ENCODE data around the gene DTNA.
"Not testable (repeated sequence)": the region's sequence is repeated elsewhere in the genome, so short reads cannot be mapped to it uniquely, and the experiment has no call there.

The DTNA gene

DNA sequence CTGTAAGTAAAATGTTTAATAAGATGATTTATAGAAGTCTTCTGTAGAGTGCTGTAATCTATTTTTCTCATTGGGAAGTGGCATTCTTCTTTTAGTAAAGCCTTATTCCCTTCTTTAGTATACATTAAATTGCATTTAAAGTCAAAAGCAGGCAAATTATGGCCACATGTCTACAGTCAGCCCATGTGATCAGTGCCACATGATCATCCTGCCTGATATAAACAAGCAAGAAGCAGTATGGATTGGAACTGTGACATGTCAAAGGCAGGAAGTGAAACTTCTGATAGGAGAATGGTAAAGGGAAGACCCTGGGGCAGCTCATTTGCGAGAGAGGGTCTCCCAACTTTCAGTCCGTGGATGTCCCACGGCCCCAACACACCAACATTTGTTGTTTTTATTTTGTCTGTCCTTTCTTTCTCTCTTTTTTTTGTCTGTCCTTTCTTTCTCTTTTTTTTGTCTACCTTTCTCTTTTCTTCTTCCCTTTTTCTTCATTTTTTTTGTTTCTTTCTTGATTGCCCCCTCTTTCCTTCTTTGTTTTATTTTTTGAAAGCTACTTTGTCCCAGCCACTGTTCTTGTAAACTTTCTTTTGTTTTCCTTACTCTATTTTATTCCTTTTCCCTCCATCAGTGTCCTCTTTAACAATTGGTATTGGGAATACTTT is 154.9 kb downstream of the DTNA start:
- no peak for DNase-seq

DNA sequence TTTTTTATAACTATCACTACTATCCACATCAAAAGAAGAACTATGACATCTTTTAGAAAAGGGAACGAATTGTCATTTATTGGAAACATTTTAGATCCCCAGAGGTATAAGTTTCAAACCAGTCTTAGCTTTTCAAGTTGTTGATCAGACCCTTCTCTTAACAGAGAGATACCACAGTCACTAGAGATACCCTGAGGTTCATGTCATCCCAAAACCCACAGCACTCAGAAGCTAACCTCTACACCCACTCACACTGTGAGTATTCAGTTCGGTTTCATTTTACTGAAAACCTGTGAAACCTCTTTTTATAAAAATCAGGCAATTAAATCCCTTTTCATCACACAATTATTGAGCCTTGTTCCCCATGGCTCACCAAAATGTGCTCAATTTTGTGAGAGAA is 156.2 kb downstream of the DTNA start:
- no peak for DNase-seq

DNA sequence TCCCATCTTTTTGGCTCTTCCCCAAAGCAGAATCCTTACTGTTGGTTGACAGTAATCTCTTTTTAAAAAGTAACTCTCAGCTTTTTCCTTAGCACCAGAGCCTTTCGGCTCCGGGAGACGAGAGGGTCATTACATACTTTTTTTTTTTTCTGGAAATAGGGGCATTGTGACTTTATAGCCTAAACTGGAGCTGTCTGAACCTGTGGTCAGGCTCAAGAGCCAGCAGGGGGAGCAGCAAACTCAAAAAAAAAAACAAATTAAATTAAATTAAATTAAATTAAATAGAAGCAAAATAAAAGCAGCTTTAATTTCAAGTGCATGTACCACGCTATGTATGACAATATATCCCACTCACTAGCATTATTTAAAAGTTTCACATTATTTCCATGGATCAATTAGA is 156.6 kb downstream of the DTNA start:
- no peak for DNase-seq

DNA sequence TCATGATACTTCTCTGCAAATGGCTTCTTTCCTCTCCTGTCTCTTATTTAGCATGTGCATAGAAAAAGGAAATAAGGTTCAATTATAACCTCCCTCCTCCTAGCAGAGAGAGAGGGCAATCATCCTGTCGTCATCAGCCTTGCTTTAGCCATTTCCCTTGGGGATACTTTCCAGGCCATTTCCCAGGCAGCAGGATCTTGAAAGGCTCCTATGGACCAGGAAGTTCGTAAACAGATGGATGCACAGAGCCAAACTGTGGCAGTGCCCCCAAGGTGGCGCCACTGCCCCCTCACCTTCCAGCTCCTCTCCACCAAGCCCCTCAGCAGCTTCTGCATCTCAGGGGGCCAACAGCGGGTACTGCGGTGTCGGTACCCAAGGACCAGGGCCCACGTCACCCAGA is 157.4 kb downstream of the DTNA start:
- no peak for DNase-seq

DNA sequence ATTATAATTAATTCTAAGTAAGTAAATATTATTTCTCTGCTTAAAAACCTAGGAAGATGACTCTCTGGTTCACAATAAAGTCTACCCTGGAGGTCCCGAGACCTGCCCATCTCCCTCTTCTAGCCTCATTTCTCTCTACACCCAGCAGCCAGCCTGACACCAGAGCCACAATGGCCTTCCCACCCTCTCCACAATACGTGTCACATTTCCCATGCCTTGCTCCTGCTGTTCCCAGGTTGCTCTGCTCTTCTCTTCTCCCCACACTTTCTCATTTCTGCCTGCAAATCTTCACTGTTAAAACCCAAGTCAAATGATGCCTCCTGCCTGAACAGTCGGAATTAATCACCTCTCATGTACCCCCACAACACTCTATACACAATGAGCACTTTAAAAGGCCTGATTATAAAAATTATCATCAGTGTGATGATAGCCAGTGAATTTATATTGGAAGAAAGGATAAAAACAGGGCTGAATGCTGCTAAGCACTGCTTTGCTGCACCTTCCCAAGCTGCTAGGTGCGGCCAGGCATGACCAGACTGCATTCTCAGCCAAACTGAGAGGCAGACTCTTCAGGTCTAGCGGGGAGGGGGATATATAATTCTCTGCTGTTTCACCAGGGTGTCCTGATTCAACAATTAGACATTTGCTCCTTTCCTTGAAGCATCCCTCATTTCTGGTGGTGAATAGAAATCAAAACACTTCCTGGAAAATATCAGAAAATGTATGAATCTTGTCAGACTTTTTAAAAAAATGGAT is 160.6 kb downstream of the DTNA start:
- no peak for DNase-seq

DNA sequence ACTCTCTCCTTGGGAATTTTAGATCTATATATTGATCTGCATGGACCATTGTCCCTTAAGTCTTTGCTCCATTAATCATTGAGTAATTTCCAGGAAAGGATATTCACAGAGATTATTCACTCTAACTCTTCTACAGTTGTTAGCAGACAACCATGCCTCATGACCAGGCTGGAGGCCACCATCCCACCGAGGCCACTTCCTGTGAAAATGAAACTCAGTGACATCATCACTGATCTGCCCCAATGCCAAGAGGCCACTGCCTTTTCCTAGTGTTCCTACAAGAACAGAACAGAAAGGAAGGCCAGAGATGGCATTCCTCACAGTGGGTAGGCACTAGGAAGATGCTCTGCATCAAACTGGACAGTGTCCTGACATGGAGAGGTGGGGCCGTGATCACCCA is 161.3 kb downstream of the DTNA start:
- DNase-seq, result no peak

DNA sequence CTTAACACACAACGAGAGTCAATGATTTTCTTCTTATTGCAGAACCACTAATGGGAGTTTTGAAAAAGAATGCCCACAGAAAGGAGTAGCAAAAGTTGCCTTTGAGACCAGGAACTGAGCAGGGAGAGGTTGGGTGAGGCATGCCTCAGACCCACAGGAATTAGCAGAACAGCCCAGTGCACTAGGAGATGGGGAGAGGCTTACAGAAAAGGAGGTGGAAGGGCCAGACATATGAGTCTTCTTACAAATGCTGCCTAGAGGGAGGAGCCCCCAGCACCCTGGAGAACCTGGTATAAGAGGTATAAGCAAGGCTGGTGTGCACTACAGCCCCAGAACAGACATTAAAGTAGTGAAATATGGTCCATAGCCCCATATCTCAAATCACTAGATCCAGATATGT is 162.0 kb downstream of the DTNA start:
- DNase-seq, result no peak

DNA sequence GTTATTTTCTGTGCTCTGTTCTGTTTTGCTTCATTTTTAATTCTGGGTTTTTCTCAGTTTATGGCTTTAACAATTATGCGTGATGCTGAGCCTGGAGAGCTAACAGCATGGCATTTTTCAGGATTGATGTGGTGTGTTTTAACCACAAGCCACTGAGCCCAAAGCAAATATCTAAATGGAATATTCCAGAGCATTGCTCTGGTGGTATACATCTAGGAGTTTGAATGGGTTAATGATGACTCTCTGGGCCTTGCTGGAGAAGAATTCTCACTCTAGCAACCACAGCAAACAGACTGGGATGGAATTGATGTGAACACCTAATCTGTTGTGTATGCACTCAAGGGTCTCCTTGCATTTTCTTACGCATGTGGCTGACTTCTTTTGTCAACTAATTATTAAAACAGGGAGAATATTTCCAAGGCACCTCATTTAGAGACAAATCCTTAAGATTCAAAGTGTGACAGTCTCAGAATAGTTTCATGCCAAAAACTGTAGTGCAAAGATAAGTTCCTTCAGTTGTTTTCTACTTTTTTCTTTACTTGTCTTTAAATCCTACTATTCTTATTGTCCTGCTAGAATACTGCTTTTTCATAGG is 164.0 kb downstream of the DTNA start:
- DNase-seq, result no peak

DNA sequence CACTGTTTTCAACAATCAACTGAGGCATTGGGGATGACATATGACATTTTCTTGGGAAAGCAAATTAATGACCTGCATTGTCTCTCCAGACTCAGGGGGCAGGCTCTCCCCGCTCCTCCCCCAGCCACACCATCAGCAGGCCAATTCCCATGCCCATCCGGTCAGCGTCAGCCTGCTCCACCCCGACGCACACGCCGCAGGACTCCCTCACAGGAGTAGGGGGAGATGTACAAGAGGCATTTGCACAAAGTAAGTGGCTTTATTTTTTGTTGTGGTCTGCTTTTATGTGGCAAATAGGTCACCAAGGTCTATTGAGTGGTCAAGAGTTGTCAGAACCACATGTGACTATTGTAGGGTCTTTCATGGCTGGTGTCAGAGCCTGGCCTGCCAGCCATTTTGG is 165.1 kb downstream of the DTNA start:
- DNase-seq, result no peak

DNA sequence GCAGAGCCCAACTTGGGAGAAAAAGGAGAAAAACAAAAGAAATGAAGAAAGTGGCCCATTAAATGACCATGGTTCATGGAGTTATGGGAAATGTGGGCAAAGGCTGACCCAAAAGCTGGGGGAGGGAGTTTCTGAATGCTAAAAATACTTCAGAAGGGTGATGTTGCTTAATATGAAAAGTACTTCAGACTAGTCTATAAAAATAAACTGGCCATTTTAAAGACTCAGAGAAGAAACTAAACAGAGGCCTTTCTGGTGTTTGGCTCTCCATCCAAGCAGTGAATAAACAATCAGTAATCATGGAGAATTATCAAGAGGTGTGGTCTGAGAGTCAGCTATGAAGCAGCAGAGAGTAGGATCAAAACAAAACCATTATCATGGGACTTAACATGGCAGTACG is 170.3 kb downstream of the DTNA start:
- no peak for DNase-seq

DNA sequence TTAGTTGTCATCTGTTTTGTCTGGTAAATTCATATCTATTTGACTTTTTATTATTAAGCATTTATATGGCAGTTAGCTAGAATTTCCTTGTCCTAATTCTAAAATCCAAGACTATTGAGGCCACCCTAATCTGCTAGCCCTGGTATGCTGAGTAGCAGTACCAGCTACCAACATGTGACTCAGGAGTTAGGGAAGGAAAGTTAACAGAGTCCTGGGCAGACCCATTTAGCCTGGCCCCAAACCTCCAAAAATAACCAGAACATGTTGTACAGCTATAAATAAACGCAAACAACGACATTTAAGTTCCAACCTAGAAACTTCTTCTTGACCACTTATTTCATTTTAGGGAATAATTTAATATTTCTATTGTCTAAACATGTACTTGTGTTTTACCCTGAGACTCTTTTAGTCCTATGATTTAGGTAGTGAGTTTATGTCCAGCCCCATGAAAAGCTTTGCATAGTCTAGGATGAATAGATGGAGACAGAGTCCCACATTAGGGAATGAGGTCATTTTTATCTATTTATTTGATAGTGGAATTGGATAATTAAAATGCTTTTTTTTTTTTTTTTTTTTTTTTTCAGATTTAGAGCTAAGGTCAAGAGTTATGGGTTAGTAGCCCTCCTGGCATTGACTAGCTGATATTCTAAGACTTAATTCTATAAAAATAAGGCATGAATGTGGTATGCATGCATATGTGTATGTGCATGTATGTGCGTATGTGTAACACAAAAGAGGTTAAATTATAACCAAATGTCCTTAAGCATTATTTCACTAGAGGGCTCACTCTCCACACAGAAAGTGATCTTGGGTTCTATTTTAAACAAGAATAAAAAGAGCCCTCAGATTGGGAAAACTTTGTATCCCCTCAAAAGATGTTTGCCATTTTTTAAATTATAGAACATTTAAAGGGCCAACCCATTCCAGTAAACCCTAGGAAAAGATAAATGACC is 171.1 kb downstream of the DTNA start:
- no peak for DNase-seq

DNA sequence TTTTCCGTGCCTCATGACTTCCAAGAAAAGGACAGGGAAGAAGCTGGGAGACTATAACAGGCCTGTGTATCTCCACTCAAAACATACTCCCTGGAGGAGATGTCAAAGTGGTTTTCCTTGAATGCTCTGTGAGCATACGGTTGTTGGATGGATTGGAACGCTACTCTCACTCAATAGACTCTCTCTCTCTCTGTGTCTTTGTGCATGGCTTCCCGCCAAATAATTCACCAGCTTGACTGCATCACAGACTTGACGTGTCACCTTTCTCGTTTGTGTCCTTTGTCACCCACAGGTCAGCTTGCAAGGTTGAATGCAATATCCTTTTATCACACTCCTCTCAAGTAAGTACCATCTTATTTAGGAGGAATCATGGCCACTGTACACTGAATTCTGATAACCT is 174.3 kb downstream of the DTNA start:
- DNase-seq, result no peak

DNA sequence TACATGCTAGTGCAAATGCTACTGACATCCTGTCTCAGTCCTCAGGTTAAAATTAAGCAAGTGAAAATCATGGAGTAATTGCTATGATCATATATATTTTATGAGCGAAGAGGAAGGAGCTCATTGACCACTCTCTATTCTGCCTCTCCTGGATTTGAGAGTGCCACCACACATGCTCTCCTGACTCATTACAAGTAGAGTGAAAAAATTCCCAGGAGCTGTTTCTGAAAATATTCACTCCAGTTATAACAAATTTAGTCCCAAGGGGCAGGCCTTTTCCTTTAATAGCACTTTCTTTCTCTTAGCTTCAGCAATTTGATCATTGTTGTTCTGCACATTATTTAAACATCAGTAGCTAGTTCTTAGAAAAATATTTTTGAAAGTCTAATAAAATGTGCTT is 176.1 kb downstream of the DTNA start:
- no peak for DNase-seq

DNA sequence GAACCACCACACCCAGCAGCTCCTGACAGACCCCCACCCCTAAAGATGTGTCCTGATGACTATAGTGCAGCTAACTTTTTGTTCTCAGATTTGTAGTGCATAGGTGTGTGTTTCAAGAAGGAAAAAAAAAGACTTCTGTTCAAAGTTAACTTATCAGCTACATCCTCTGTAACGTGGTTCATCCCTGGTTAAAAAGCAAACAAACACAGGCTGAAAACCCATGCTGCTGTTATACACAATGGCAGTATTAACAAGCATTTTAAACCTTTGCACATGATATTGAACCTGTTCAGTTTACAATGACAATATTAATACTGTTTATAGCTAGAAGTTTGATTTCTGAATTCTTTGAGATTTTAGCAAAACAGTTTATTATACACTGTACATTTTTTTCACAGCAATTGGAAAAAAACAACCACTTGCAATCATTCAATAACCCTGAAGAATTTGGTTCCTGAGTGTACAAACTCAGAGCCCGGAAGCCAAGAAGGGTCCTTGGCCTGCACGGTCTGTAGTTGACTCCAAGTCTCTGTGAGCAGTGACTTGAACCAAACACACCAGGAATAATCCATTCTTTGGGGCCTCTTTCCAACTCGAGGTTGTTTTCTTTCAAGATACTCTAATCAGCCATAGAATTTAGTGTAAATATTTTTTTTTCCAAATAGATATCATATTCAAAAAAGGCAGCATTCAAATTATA is 177.9 kb downstream of the DTNA start:
- no peak for DNase-seq

DNA sequence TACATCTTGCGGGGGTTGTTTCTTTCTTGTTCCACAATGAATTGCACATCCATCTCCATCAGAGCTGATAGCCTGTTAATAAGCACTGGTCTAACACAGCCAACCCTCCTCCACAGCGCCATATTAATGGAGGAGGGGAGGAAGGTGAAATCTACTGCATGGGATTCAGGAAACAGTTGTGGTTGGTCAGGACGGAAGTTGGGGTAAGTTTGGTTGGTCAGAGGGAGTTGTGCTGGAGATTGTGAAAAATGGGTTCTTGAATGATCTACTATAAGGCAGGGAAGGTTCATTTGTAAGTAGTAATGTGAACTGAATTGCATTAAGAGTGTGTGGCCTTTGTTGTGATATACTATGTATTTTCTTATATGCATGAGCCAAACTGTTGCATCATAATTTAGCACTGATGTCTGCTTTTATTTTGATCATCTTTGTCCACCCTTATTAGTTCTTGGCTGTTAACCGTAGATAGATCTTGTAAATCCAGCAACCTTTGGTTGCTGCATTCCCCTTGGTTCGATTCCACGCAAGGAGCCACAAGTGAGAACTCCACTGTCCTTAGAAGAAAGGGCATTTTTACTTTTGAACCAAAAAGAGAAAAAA is 180.5 kb downstream of the DTNA start:
- no peak for DNase-seq

DNA sequence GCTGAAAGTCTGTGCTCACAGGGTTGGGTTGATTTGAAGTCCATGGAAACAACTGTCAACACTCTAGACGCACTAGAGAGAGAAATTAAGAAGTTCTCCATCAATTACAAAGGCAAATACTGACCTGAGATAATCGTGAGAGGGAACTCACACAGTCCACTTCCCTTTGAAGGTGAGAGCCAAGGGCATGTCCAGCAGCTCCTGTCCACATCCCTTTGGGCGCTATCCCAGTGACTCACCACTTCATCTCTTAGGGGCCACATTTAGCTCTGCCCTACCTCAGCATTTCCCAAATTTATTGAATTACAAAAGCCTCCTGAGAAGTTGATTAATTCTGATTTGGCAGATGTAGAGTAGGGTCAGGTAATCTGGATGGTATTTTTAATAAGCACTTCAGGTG is 182.3 kb downstream of the DTNA start:
- no peak for DNase-seq

DNA sequence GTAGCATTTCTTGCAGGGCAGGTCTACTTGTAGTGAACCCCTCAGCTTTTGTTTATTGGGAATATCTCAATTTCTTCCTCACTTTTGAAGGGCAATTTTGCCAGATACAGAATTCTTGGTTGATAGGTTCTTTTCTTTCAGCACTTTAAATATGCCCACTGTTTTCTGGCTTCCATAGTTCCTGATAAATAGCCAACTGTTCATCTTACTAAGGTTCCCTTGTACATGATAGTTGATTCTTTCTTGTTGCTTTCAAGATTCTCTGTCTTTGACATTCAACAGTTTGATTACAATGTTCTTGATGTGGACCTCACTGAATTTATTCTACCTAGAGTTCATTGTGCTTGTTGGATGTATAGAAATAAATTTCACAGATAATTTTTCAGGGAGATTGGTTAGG is 183.1 kb downstream of the DTNA start:
- DNase-seq, result no peak

DNA sequence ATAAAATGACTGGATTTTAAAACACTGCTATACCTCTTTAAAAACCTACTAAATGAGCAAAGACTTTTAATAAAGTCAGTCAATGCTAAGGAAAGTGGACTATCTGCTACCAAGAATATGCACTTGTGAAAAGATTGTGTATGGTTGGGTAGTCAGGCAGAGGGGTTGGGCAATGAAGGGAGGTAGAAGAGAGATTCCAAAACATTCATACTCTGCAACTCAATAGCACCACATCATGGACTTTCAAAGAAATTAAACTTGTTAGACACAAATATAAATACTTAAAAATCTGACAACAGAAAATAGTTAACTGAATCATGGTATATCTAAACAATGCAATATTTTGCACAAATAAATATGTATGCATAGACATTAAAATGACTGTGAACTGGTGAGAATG is 191.2 kb downstream of the DTNA start:
- DNase-seq, result no peak

DNA sequence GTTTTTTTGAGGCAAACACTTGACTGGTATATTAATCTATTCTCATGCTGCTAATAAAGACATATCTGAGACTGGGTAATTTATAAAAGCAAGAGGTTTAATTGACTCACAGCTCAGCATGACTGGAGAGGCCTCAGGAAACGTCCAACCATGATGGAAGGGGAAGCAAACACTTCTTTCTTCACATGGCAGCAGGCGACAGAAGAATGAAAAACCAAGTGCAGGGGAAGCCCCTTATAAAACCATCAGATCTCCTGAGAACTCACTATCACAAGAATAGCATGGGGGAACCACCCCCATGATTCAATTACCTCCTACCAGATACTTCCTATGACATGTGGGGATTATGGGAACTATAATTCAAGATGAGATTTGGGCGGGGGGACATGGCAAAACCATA is 194.9 kb downstream of the DTNA start:
- no peak for DNase-seq

DNA sequence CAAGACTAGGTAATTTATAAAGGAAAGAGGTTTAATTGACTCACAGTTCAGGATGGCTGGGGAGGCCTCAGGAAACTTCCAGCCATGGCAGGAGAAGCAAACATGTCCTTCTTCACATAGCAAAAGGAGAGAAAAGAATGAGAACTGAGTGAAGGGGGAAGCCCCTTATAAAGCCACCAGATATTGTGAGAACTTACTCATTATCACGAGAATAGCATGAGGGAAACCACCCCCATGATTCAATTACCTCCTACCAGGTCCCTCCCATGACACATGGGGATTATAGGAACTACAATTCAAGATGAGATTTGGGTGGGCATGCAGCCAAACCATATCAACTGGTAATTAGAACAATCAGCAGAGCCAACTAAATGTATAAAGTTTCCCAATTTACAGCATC is 196.9 kb downstream of the DTNA start:
- DNase-seq, result not testable (repeated sequence)

DNA sequence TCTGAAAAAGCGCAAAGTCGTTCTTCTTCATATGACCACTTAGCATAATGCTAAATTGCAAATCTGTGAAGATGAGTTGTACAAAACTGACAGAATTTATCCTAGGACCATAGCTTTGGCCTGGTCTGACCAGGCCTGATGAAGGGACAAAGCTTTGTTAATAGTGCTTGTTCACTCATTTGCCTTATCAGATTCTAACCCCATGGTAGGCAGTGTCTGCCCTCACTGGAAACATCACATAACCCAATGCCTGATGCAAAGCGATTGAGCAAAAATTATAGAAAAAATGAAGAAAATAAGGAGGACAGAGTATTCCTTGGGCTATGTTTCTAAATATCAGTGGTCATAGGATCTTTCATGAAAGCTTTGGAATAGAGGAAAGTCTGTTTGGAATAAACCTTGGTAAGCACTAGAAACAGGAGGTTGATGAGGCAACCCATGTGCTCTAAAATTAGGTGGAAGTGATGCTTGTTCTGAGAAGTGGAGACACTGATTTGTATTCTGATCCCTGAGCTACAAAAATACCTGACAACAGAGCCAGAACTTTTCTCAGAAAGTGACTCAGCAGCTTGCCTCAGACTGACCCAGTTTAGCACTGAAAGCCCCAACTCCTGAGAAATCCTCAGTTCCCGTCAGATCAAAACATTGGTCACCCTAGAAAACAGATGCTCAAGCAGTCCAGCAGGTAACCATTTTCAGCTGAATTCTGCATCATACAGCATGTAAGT is 199.7 kb downstream of the DTNA start:
- DNase-seq, result no peak

DNA sequence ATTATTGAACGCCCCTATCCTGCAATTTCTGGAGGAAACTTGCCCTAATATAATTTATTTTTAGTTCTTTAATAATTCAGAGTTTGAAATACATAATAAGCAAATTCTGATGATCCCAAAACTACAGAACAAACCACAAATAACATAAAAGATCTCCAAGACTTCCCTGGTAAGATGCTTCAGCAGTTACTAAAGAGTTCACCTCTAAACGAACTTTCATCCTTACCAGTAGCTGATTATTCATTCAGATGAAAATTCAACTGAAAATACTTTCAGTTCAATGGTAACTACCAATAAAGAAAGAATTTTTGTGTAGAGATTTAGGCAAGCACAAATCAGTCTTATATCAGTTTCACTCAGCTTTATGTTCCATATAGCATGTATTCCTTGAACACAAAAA is 201.0 kb downstream of the DTNA start:
- no peak for DNase-seq
